Body of pancreas (tissue), 4 donors: ENCODE results near the gene SYNJ2. TPM values are rescaled to one million over a fixed set of nuclear protein-coding genes. Genes with fewer than 3 reads are reported as not detected.

Source experiments
- ATAC-seq: fragments of 150-250 bp; one replicate; pipeline ENCODE4 v1.9.1; 2016
- DNase-seq, 4 donors: peaks; one replicate each; pipeline ENCODE4 v3.0.0-alpha.2; 2019
- H3K27ac ChIP-seq, 4 donors: fragments of 200-600 bp; sonication (generic); 1 replicate in 3 of 4; 2 replicates in 1 of 4; pipeline versions ENCODE4 v1.5.1 to v1.6.1; 2016 to 2019; ENCODE audit warnings: mild to moderate bottlenecking in 1 of 4, mixed read lengths in 1 of 4, moderate library complexity in 1 of 4
- H3K27me3 ChIP-seq, 2 donors: fragments of 200-600 bp; sonication (generic); one replicate each; pipeline ENCODE4 v1.6.0; 2016; ENCODE audit warnings: mild to moderate bottlenecking in 1 of 2
- H3K36me3 ChIP-seq, 2 donors: fragments of 200-600 bp; sonication (generic); replicated peaks in 1 of 2; 2 replicates each; pipeline ENCODE4 v1.5.1; 2016; ENCODE audit warnings: low read depth in 2 of 2; ENCODE audit not compliant: insufficient read depth in 1 of 2
- H3K4me1 ChIP-seq: fragments of 200-600 bp; sonication (generic); one replicate; pipeline ENCODE4 v1.6.0; 2016
- H3K4me3 ChIP-seq, 2 donors: fragments of 200-600 bp; sonication (generic); 1 replicate in 1 of 2; 2 replicates in 1 of 2; pipeline ENCODE4 v1.5.1; 2016 to 2019
- H3K9me3 ChIP-seq, 3 donors: fragments of 200-600 bp; sonication (generic); 1 replicate in 2 of 3; 2 replicates in 1 of 3; pipeline ENCODE4 v1.5.1; 2016
- CTCF ChIP-seq, 7 experiments: fragments of 450-650 bp in 4 of 7; fragments of 200-600 bp in 3 of 7; sonication (generic) in 3 of 7; IDR thresholded peaks; one replicate each; pipeline ENCODE4 v1.5.1; 2016 to 2019; ENCODE audit warnings: antibody characterized with exemption in 7 of 7
- POLR2A ChIP-seq, 3 donors: fragments of 450-650 bp; IDR thresholded peaks; one replicate each; pipeline ENCODE4 v1.6.1; 2016; ENCODE audit warnings: antibody characterized with exemption in 3 of 3, mild to moderate bottlenecking in 2 of 3
- WGBS, 2 donors: methylation state at CpG; one replicate each; pipeline ENCODE4 v1.1.5; 2017; 5-methylcytosine and 5-hydroxymethylcytosine counted together
- intact Hi-C: fragments of 100-400 bp; cut with DNase I; formaldehyde crosslinking; loops from one replicate; pipeline ENCODE4 v1.15.1; 2023
- total RNA-seq, 2 donors: library from RNA; depleted of rRNA; stranded (reverse); fragments of >200 nt; gene quantifications; one replicate each; pipeline ENCODE4 v1.1.0, GENCODE V29; 2016

SYNJ2 gene
- total RNA-seq, 2 donors from 2014 or later, result 12.2 to 14.8 TPM

DNA sequence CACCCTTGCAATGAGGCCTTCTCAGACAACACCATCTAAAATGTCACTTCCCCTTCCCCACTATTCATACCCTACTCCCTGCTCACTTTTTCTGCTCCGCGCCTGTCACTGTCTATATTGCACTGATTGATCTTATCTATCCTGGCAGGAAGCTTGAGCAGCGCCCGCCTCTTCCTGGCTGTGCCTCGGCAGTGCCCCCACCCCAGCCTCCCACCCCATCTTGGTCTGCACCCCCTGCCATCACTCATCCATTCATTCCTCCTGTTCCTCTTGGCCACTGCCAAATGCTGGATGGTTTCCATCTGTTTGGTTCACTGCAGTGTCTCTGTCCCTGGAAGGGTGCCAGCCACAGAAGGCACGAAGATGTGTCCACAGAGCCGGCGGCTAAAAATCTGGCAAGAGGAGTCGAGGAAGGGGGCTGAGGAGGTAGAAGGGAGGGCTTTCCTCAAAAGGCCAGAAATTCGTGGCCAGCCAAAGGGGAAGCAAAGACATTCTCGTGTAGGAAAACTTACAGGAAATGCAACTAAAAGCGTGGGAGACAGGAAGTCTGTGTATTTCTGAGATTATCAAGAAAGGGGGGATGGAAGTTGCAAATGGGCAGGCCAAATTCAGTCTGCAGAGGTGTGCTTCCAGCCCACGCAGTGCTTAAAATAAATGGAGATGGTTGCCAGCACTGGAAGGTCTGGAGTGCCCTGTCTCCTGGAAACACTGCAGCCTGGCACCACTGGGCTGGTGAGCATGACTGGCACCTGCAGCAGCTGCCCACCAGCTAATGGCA lies 27.6 kb downstream of the SYNJ2 start:
- Histone ChIP-seq H3K4me1 (peaks cover 54% of the 10 kb centered on the region), H3K36me3 (no peaks in the 10 kb centered on the region), H3K27ac (peak overlapping the region; percentile 42 to 78 (median 74)), H3K27me3 (no peaks in the 10 kb centered on the region), H3K4me3 (no peak overlapping the region), H3K9me3 (no peaks in the 10 kb centered on the region)
- intact Hi-C loops, result no loop called here
- TF ChIP-seq CTCF (IDR thresholded peaks at IDR 0.05) (no peak), POLR2A (IDR thresholded peaks at IDR 0.05) (no peak)
- ATAC-seq (no peak), DNase-seq (peak in 3 of 4 donors; percentile 51 to 53 (median 53))
- WGBS, 2 donors, result 44 to 58% methylated on average over 13 of the region's 13 CpGs

DNA sequence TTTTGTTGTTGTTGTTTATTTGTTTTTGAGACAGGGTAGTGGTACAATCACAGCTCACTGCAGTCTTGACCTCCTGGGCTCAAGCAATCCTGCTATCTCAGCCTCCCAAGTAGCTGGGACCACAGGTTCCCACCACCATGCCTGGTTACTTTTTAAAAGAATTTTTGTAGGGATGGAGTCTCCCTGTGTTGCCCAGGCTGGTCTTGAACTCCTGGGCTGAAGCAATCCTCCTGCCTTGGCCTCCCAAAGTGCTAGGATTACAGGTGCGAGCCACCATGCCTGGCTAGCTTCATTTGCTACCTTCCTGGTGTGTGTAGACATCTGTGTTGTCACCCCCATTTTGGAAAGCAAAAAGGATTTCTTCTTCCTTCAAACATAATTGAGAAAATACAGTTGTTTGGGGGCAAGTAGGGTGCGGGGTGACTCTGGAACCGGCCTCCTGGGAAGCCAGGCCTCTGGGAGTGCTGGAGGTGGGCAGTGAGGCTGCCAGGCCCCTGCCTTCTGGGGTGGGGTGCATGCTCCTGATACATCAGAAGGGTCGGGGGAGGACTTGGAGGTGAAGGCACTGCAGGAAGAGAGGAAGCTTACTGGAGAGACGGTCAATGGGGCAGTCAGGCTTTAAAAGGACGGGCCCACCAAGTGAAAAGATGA lies 28.4 kb downstream of the SYNJ2 start:
- Histone ChIP-seq H3K27ac (peak overlapping the region in 3 of 4 donors; percentile 71 to 78 (median 78)), H3K4me3 (no peak overlapping the region), H3K9me3 (no peaks in the 10 kb centered on the region), H3K27me3 (no peaks in the 10 kb centered on the region), H3K4me1 (peaks cover 50% of the 10 kb centered on the region), H3K36me3 (no peaks in the 10 kb centered on the region)
- DNase-seq (no peak), ATAC-seq (no peak)
- intact Hi-C loops, result no loop called here
- no peak for TF ChIP-seq POLR2A (IDR thresholded peaks at IDR 0.05)
- no peak for TF ChIP-seq CTCF (IDR thresholded peaks at IDR 0.05)
- 95 to 98% methylated on average over 6 of the region's 6 CpGs for WGBS, 2 donors

DNA sequence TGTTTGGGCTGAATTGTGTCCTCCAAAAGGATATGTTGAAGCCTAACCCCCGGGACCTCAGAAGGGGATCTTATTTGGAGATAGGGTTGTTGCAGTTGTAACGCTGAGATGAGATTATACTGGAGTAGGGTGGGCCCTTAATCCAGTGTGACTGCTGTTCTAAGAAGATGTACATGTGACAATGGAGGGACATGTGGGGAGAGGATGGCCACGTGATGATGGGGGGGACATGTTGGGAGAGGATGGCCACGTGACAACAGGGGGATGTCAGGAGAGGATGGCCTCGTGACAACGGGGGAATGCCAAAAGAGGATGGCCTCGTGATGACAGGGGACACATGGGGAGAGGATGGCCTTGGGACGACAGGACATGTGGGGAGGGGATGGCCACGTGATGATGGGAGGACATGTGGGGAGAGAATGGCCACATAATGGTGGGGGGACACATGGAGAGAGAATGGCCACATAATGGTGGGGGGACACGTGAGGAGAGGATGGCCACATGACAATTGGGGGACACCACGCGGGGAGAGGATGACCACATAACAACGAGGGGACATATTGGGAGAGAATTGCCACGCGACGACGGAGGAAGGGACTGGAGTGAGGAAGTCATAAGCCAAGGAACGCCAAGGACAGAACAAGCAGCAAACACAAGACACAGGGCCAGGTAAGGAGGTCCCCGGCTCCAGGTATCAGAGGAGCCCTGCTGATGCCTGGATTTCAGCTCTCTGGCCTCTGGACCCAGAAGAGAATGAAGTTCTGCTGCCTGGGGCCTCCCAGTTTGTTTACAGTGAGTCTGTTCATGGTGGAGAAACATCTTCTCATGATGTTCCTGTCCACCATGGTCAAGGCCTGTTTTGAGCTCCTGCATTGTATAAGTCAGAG lies 29.2 kb downstream of the SYNJ2 start:
- Histone ChIP-seq H3K27me3 (no peaks in the 10 kb centered on the region), H3K27ac (peak overlapping the region; percentile 23 to 78 (median 74)), H3K36me3 (no peaks in the 10 kb centered on the region), H3K4me3 (no peak overlapping the region), H3K9me3 (no peaks in the 10 kb centered on the region), H3K4me1 (peaks cover 50% of the 10 kb centered on the region)
- no peak for TF ChIP-seq CTCF (IDR thresholded peaks at IDR 0.05)
- no peak for TF ChIP-seq POLR2A (IDR thresholded peaks at IDR 0.05)
- intact Hi-C loops, result no loop called here
- WGBS, 2 donors, result 93 to 96% methylated on average over 19 of the region's 19 CpGs
- DNase-seq (peak in 1 of 4 donors; percentile 4), ATAC-seq (no peak)

DNA sequence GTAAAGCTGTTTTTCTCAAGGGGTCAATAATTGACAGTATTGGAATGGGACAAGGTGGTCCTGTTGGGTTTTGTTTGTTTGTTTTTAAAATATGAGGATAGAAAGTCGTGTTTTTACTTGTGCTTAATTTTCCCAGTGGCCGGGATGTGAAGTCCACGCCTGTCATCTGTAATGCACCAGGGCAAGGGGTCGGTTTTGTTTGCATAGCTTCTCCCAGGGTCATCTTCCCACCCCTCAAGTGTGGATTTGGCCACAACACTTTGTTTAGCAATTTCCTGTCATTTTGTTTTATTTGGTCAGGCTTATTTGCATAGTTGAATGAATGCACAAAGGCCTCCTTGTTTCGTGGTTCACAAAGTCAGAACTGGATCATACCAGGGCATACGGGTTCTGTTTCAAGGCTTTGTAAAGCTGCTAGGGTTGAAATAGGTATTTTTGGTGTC lies 29.8 kb downstream of the SYNJ2 start:
- intact Hi-C loops, result no loop called here
- ATAC-seq (peak; percentile 73), DNase-seq (peak in 1 of 4 donors; percentile 9)
- H3K27me3 ChIP-seq, result no peaks in the 10 kb centered on the region
- no peaks in the 10 kb centered on the region for H3K9me3 ChIP-seq
- H3K27ac ChIP-seq, result peak overlapping the region; percentile 23 to 78 (median 74)
- TF ChIP-seq CTCF (IDR thresholded peaks at IDR 0.05), result no peak
- no peak for TF ChIP-seq POLR2A (IDR thresholded peaks at IDR 0.05)
- H3K4me3 ChIP-seq, result no peak overlapping the region
- H3K36me3 ChIP-seq, result no peaks in the 10 kb centered on the region
- 58 to 67% methylated on average over 6 of the region's 6 CpGs for WGBS, 2 donors
- peaks cover 50% of the 10 kb centered on the region for H3K4me1 ChIP-seq
